Neural progenitor cell (in vitro differentiated cells): Measurements from ENCODE around the gene FAM217A. TPM values are rescaled to one million over a fixed set of nuclear protein-coding genes. Genes with fewer than 3 reads are reported as not detected.
"Not testable (repeated sequence)": the region's sequence is repeated elsewhere in the genome, so short reads cannot be mapped to it uniquely, and the experiment has no call there.

Source experiments
- DNase-seq: peaks from one replicate; pipeline ENCODE4 v3.0.0-alpha.2; 2016; ENCODE audit warnings: low spot score
- H2AFZ ChIP-seq: fragments of 200-600 bp; sonication (generic); replicated peaks from 2 replicates; pipeline ENCODE4 v1.6.1; 2016; ENCODE audit warnings: antibody characterized with exemption
- H3F3A ChIP-seq: fragments of 200-600 bp; sonication (generic); 2 replicates; pipeline ENCODE4 v1.6.1; 2016; ENCODE audit warnings: antibody characterized with exemption, low read depth
- H3K27ac ChIP-seq: fragments of 200-600 bp; sonication (generic); 2 replicates; pipeline ENCODE4 v1.5.1; 2016; ENCODE audit warnings: mild to moderate bottlenecking
- H3K27me3 ChIP-seq: fragments of 200-600 bp; sonication (generic); 2 replicates; pipeline ENCODE4 v1.6.1; 2016; ENCODE audit warnings: mild to moderate bottlenecking, moderate library complexity
- H3K36me3 ChIP-seq: fragments of 200-600 bp; sonication (generic); 2 replicates; pipeline ENCODE4 v1.5.1; 2016
- H3K4me1 ChIP-seq: fragments of 200-600 bp; sonication (generic); 2 replicates; pipeline ENCODE4 v1.6.1; 2016; ENCODE audit warnings: mixed run types
- H3K4me2 ChIP-seq: fragments of 200-600 bp; sonication (generic); 2 replicates; pipeline ENCODE4 v1.6.1; 2016
- H3K4me3 ChIP-seq: fragments of 200-600 bp; sonication (generic); 2 replicates; pipeline ENCODE4 v1.5.1; 2016
- H3K79me2 ChIP-seq: fragments of 200-600 bp; sonication (generic); 2 replicates; pipeline ENCODE4 v1.6.1; 2016; ENCODE audit warnings: low read depth
- H3K9ac ChIP-seq: fragments of 200-600 bp; sonication (generic); 2 replicates; pipeline ENCODE4 v1.6.1; 2016
- H3K9me3 ChIP-seq: fragments of 200-600 bp; sonication (generic); 2 replicates; pipeline ENCODE4 v1.5.1; 2016; ENCODE audit warnings: low read depth
- H4K20me1 ChIP-seq: fragments of 200-600 bp; sonication (generic); 2 replicates; pipeline ENCODE4 v1.6.1; 2016; ENCODE audit warnings: low read depth
- H3K27ac Mint-ChIP-seq: 3 replicates; pipeline ENCODE4 v1.8.0; 2021; ENCODE audit warnings: mixed read lengths
- H3K27me3 Mint-ChIP-seq: 2 replicates; pipeline ENCODE4 v1.8.0; 2022; ENCODE audit warnings: low read depth, mild to moderate bottlenecking, inconsistent platforms, moderate library complexity, mixed read lengths; ENCODE audit not compliant: insufficient read depth
- H3K36me3 Mint-ChIP-seq: 3 replicates; pipeline ENCODE4 v1.8.0; 2021; ENCODE audit warnings: mixed read lengths
- H3K4me1 Mint-ChIP-seq: 3 replicates; pipeline ENCODE4 v1.8.0; 2021; ENCODE audit warnings: mixed read lengths
- H3K4me3 Mint-ChIP-seq: 3 replicates; pipeline ENCODE4 v1.8.0; 2021; ENCODE audit warnings: mild to moderate bottlenecking, moderate library complexity, mixed read lengths
- H3K9me3 Mint-ChIP-seq: 3 replicates; pipeline ENCODE4 v1.8.0; 2020; ENCODE audit warnings: mixed read lengths
- EZH2 ChIP-seq: fragments of 200-600 bp; sonication (generic); IDR thresholded peaks from 2 replicates; pipeline ENCODE4 v1.6.1; 2017; ENCODE audit warnings: antibody characterized with exemption, mild to moderate bottlenecking, moderate library complexity
- EZH2phosphoT487 ChIP-seq: fragments of 200-600 bp; sonication (generic); IDR thresholded peaks from 2 replicates; pipeline ENCODE4 v1.6.1; 2017; ENCODE audit warnings: antibody characterized with exemption
- total RNA-seq: library from RNA; depleted of rRNA; stranded (reverse); fragments of >200 nt; gene quantifications from 2 replicates; pipeline ENCODE4 v1.2.3, GENCODE V29; 2015; ENCODE audit warnings: low replicate concordance
- TF ChIP-seq, protein P1 (sequence below): fragments of 200-600 bp; sonication (generic); IDR thresholded peaks from 2 replicates; pipeline ENCODE4 v1.5.1; 2017; ENCODE audit warnings: antibody characterized with exemption, mild to moderate bottlenecking

The FAM217A gene
- total RNA-seq, 1 donor from 2014 or later = not detected

GRCh38 chr6:4100655-4101054 is 21.7 kb upstream of the FAM217A start:
- H3K36me3 Mint-ChIP-seq = no peaks in the 10 kb centered on the region
- DNase-seq = no peak
- Histone ChIP-seq H3K36me3 (no peaks in the 10 kb centered on the region), H3K4me2 (no peak overlapping the region), H3K27me3 (no peaks in the 10 kb centered on the region), H3K27ac (no peak overlapping the region), H3K9me3 (no peaks in the 10 kb centered on the region), H2AFZ (no peak overlapping the region), H3K4me1 (no peaks in the 10 kb centered on the region), H3K79me2 (no peaks in the 10 kb centered on the region), H3K4me3 (no peak overlapping the region), H3F3A (no peaks in the 10 kb centered on the region), H3K9ac (no peak overlapping the region), H4K20me1 (no peaks in the 10 kb centered on the region)
- no peak overlapping the region for H3K27ac Mint-ChIP-seq
- H3K4me1 Mint-ChIP-seq = no peaks in the 10 kb centered on the region
- no peaks in the 10 kb centered on the region for H3K27me3 Mint-ChIP-seq
- H3K9me3 Mint-ChIP-seq = no peaks in the 10 kb centered on the region
- H3K4me3 Mint-ChIP-seq = no peak overlapping the region
- no peak for TF ChIP-seq EZH2phosphoT487
- TF ChIP-seq EZH2 = no peak
- TF ChIP-seq, protein P1, sequence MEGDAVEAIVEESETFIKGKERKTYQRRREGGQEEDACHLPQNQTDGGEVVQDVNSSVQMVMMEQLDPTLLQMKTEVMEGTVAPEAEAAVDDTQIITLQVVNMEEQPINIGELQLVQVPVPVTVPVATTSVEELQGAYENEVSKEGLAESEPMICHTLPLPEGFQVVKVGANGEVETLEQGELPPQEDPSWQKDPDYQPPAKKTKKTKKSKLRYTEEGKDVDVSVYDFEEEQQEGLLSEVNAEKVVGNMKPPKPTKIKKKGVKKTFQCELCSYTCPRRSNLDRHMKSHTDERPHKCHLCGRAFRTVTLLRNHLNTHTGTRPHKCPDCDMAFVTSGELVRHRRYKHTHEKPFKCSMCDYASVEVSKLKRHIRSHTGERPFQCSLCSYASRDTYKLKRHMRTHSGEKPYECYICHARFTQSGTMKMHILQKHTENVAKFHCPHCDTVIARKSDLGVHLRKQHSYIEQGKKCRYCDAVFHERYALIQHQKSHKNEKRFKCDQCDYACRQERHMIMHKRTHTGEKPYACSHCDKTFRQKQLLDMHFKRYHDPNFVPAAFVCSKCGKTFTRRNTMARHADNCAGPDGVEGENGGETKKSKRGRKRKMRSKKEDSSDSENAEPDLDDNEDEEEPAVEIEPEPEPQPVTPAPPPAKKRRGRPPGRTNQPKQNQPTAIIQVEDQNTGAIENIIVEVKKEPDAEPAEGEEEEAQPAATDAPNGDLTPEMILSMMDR = no peak

DNA sequence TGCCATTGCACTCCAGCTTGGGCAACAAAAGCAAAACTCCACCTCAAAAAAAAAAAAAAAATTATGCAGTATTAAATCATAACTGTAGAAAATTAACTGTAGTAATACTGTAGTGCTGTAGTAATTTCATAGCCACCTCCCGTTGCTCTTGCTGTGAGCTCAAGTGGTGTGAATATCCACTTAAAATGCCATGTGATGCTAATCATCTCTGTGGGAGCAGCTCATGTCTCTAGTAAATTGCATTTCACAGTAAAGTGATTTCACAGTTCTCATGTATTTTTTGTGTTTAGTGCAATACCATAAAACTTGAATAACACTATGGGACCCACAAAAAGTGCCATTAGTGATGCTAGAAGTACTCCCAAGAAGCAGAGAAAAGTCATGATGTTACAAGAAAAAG is 14.4 kb upstream of the FAM217A start:
- Mint-ChIP-seq H3K27ac (no peak overlapping the region), H3K4me3 (no peak overlapping the region), H3K4me1 (no peaks in the 10 kb centered on the region), H3K9me3 (no peaks in the 10 kb centered on the region), H3K27me3 (peaks cover 3% of the 10 kb centered on the region), H3K36me3 (no peaks in the 10 kb centered on the region)
- H3K9me3 ChIP-seq = no peaks in the 10 kb centered on the region
- H3K9ac ChIP-seq = no peak overlapping the region
- no peak overlapping the region for H3K4me2 ChIP-seq
- no peak for DNase-seq
- H3K79me2 ChIP-seq = no peaks in the 10 kb centered on the region
- H2AFZ ChIP-seq = no peak overlapping the region
- no peak overlapping the region for H3K4me3 ChIP-seq
- TF ChIP-seq EZH2phosphoT487 (no peak), EZH2 (no peak)
- TF ChIP-seq, protein P1 = no peak
- H3K4me1 ChIP-seq = no peaks in the 10 kb centered on the region
- no peaks in the 10 kb centered on the region for H4K20me1 ChIP-seq
- H3K27me3 ChIP-seq = no peaks in the 10 kb centered on the region
- no peaks in the 10 kb centered on the region for H3K36me3 ChIP-seq
- no peak overlapping the region for H3K27ac ChIP-seq
- H3F3A ChIP-seq = no peaks in the 10 kb centered on the region

GRCh38 chr6:4091941-4092340 is 13.0 kb upstream of the FAM217A start:
- H3K4me3 Mint-ChIP-seq = no peak overlapping the region
- Histone ChIP-seq H3K4me2 (no peak overlapping the region), H3K4me1 (no peaks in the 10 kb centered on the region), H3F3A (no peaks in the 10 kb centered on the region), H3K27ac (no peak overlapping the region), H4K20me1 (no peaks in the 10 kb centered on the region), H3K4me3 (no peak overlapping the region), H3K79me2 (no peaks in the 10 kb centered on the region), H3K9me3 (no peaks in the 10 kb centered on the region), H3K9ac (no peak overlapping the region), H3K36me3 (no peaks in the 10 kb centered on the region), H3K27me3 (no peaks in the 10 kb centered on the region), H2AFZ (no peak overlapping the region)
- H3K27me3 Mint-ChIP-seq = peaks cover 3% of the 10 kb centered on the region
- no peaks in the 10 kb centered on the region for H3K36me3 Mint-ChIP-seq
- no peaks in the 10 kb centered on the region for H3K4me1 Mint-ChIP-seq
- TF ChIP-seq EZH2phosphoT487 (no peak), EZH2 (no peak)
- TF ChIP-seq, protein P1 = no peak
- no peak for DNase-seq
- no peak overlapping the region for H3K27ac Mint-ChIP-seq
- H3K9me3 Mint-ChIP-seq = no peaks in the 10 kb centered on the region

GRCh38 chr6:4090043-4090442 is 11.1 kb upstream of the FAM217A start:
- H3K79me2 ChIP-seq, H3K36me3 Mint-ChIP-seq, H3K27me3 ChIP-seq, H3K4me3 Mint-ChIP-seq, DNase-seq, H3K4me1 ChIP-seq, H3K4me2 ChIP-seq, H2AFZ ChIP-seq, H3K9ac ChIP-seq, H3F3A ChIP-seq, H3K27me3 Mint-ChIP-seq, H3K36me3 ChIP-seq, H3K27ac ChIP-seq, H4K20me1 ChIP-seq, H3K4me1 Mint-ChIP-seq, H3K4me3 ChIP-seq, H3K9me3 ChIP-seq, H3K27ac Mint-ChIP-seq, H3K9me3 Mint-ChIP-seq: not testable (repeated sequence)
